ENCODE measurements around the gene REPIN1. TPM values are rescaled to one million over a fixed set of nuclear protein-coding genes. Genes with fewer than 3 reads are reported as not detected.
A peak's percentile ranks its signal among the peaks of the same experiment; 100 is the strongest.

Gene REPIN1
- total RNA-seq: 39.5 TPM
- polyA plus RNA-seq (ENCODE audit: insufficient read depth in 1 of 8, insufficient read length in 8 of 8, low replicate concordance in 1 of 8): 10 to 100 TPM; 61.0 to 88.6 (median 76.9) TPM
- long read RNA-seq, donor 1, transcript REPIN1-202 (1 exons, 2,876 nt): major isoform, 34 of 37 reads
- long read RNA-seq, donor 1, partial matches to known transcripts: 0 of 37 reads
- long read RNA-seq, donor 1, other reads (novel, unspliced or antisense): 0 of 37 reads
- long read RNA-seq, donor 2, transcript REPIN1-202 (1 exons, 2,876 nt): major isoform, 5 of 8 reads
- long read RNA-seq, donor 2, partial matches to known transcripts: 0 of 8 reads
- long read RNA-seq, donor 2, other reads (novel, unspliced or antisense): 0 of 8 reads
- long read RNA-seq, donor 3, transcript REPIN1-202 (1 exons, 2,876 nt): major isoform, 62 of 81 reads
- long read RNA-seq, donor 3, transcript REPIN1-203 (2 exons, 2,969 nt): minor isoform, 12 of 81 reads
- long read RNA-seq, donor 3, partial matches to known transcripts: 0 of 81 reads
- long read RNA-seq, donor 3, other reads (novel, unspliced or antisense): 0 of 81 reads
- long read RNA-seq, donor 4, transcript REPIN1-203 (2 exons, 2,969 nt): minor isoform, 5 of 49 reads
- long read RNA-seq, donor 4, transcript REPIN1-202 (1 exons, 2,876 nt): major isoform, 40 of 49 reads
- long read RNA-seq, donor 4, partial matches to known transcripts: 0 of 49 reads
- long read RNA-seq, donor 4, other reads (novel, unspliced or antisense): 0 of 49 reads
- long read RNA-seq, donor 5, transcript REPIN1-214 (3 exons, 2,058 nt): minor isoform, 7 of 142 reads
- long read RNA-seq, donor 5, transcript REPIN1-202 (1 exons, 2,876 nt): major isoform, 118 of 142 reads
- long read RNA-seq, donor 5, transcript REPIN1-203 (2 exons, 2,969 nt): minor isoform, 10 of 142 reads
- long read RNA-seq, donor 5, partial matches to known transcripts: 0 of 142 reads
- long read RNA-seq, donor 5, other reads (novel, unspliced or antisense): 0 of 142 reads
- long read RNA-seq, donor 6, transcript REPIN1-203 (2 exons, 2,969 nt): minor isoform, 14 of 121 reads
- long read RNA-seq, donor 6, transcript REPIN1-207 (2 exons, 1,064 nt): minor isoform, 8 of 121 reads
- long read RNA-seq, donor 6, transcript REPIN1-202 (1 exons, 2,876 nt): major isoform, 90 of 121 reads
- long read RNA-seq, donor 6, partial matches to known transcripts: 0 of 121 reads
- long read RNA-seq, donor 6, other reads (novel, unspliced or antisense): 0 of 121 reads
- long read RNA-seq, donor 7, transcript REPIN1-203 (2 exons, 2,969 nt): minor isoform, 6 of 75 reads
- long read RNA-seq, donor 7, transcript REPIN1-202 (1 exons, 2,876 nt): major isoform, 66 of 75 reads
- long read RNA-seq, donor 7, partial matches to known transcripts: 0 of 75 reads
- long read RNA-seq, donor 7, other reads (novel, unspliced or antisense): 0 of 75 reads
- long read RNA-seq, donor 8, transcript REPIN1-202 (1 exons, 2,876 nt): major isoform, 35 of 38 reads
- long read RNA-seq, donor 8, partial matches to known transcripts: 0 of 38 reads
- long read RNA-seq, donor 8, other reads (novel, unspliced or antisense): 0 of 38 reads
- long read RNA-seq, donor 9, transcript REPIN1-202 (1 exons, 2,876 nt): major isoform, 52 of 62 reads
- long read RNA-seq, donor 9, transcript REPIN1-203 (2 exons, 2,969 nt): minor isoform, 7 of 62 reads
- long read RNA-seq, donor 9, partial matches to known transcripts: 0 of 62 reads
- long read RNA-seq, donor 9, other reads (novel, unspliced or antisense): 0 of 62 reads
- long read RNA-seq, donor 10, transcript REPIN1-202 (1 exons, 2,876 nt): major isoform, 58 of 69 reads
- long read RNA-seq, donor 10, partial matches to known transcripts: 0 of 69 reads
- long read RNA-seq, donor 10, other reads (novel, unspliced or antisense): 0 of 69 reads
- long read RNA-seq, donor 11, transcript REPIN1-202 (1 exons, 2,876 nt): major isoform, 75 of 79 reads
- long read RNA-seq, donor 11, partial matches to known transcripts: 0 of 79 reads
- long read RNA-seq, donor 11, other reads (novel, unspliced or antisense): 0 of 79 reads

GRCh38 chr7:150368096-150368883 lies at the start of gene REPIN1:
Gene REPIN1, plus strand, starts transcription at chr7:150368822. Its CDS starts 890 bp downstream, at chr7:150369712.
- Histone ChIP-seq H3K27ac (ENCODE audit: low read length) (peak within 1 kb of the TSS; percentile 92), H3K4me3 (ENCODE audit: low read length) (peak within 1 kb of the TSS; percentile 90), H3K9me3 (replicated peaks; ENCODE audit: control insufficient read depth, low read depth, low read length) (no peaks in the 10 kb centered on the region), H3K4me1 (ENCODE audit: control insufficient read depth, insufficient read depth, low read length) (peaks cover 35% of the 10 kb centered on the region), H3K27me3 (ENCODE audit: control insufficient read depth, insufficient read depth, low read length) (no peaks in the 10 kb centered on the region), H3K36me3 (ENCODE audit: control insufficient read depth, insufficient read depth, low read length) (peaks cover 34% of the 10 kb centered on the region)
- WGBS (ENCODE audit: insufficient coverage): under 1% methylated on average over 84 of the region's 85 CpGs
- peak; percentile 97 for DNase-seq

GRCh38 chr7:150321788-150322113 lies 46.9 kb upstream of the REPIN1 start:
- DNase-seq: no peak
- Histone ChIP-seq H3K4me3 (ENCODE audit: low read length) (no peak overlapping the region), H3K27me3 (ENCODE audit: control insufficient read depth, insufficient read depth, low read length) (peaks cover 4% of the 10 kb centered on the region), H3K4me1 (ENCODE audit: control insufficient read depth, insufficient read depth, low read length) (peaks cover 22% of the 10 kb centered on the region), H3K36me3 (ENCODE audit: control insufficient read depth, insufficient read depth, low read length) (peaks cover 10% of the 10 kb centered on the region), H3K27ac (ENCODE audit: low read length) (no peak overlapping the region), H3K9me3 (replicated peaks; ENCODE audit: control insufficient read depth, low read depth, low read length) (no peaks in the 10 kb centered on the region)
- WGBS (ENCODE audit: insufficient coverage): 95% methylated on average over 2 of the region's 3 CpGs

GRCh38 chr7:150322114-150322832 lies 46.3 kb upstream of the REPIN1 start:
- no CpG with 5 or more reads among the region's 4 CpGs for whole genome bisulfite sequencing (ENCODE audit: insufficient coverage)
- no peaks in the 10 kb centered on the region for H3K9me3 ChIP-seq (replicated peaks; ENCODE audit: control insufficient read depth, low read depth, low read length)
- peak overlapping the region; percentile 69 for H3K4me3 ChIP-seq (ENCODE audit: low read length)
- H3K27ac ChIP-seq (ENCODE audit: low read length): no peak overlapping the region
- DNase-seq: no peak
- H3K27me3 ChIP-seq (ENCODE audit: control insufficient read depth, insufficient read depth, low read length): peaks cover 4% of the 10 kb centered on the region
- H3K4me1 ChIP-seq (ENCODE audit: control insufficient read depth, insufficient read depth, low read length): peaks cover 22% of the 10 kb centered on the region
- peaks cover 12% of the 10 kb centered on the region for H3K36me3 ChIP-seq (ENCODE audit: control insufficient read depth, insufficient read depth, low read length)

- 5% methylated on average over 76 of the region's 82 CpGs for WGBS (ENCODE audit: insufficient coverage)
- H3K27ac ChIP-seq (ENCODE audit: low read length): no peak within 1 kb of the TSS
- DNase-seq: peak; percentile 39
Measured at GRCh38 chr7:150322833-150323681, 45.6 kb upstream of the REPIN1 start, which contains the start of the genes ACTR3C and LRRC61. Gene ACTR3C, minus strand, starts transcription at chr7:150323545. Its CDS starts 28,249 bp downstream, at chr7:150295296. Gene LRRC61, plus strand, starts transcription at chr7:150323355. Its CDS starts 13,507 bp downstream, at chr7:150336862.

GRCh38 chr7:150323682-150324372 lies 44.8 kb upstream of the REPIN1 start:
- peak; percentile 18 for DNase-seq
- 11% methylated on average over 8 of the region's 16 CpGs for WGBS (ENCODE audit: insufficient coverage)
- Histone ChIP-seq H3K9me3 (replicated peaks; ENCODE audit: control insufficient read depth, low read depth, low read length) (no peaks in the 10 kb centered on the region), H3K27me3 (ENCODE audit: control insufficient read depth, insufficient read depth, low read length) (peaks cover 4% of the 10 kb centered on the region), H3K36me3 (ENCODE audit: control insufficient read depth, insufficient read depth, low read length) (peaks cover 12% of the 10 kb centered on the region), H3K27ac (ENCODE audit: low read length) (no peak overlapping the region), H3K4me1 (ENCODE audit: control insufficient read depth, insufficient read depth, low read length) (peaks cover 23% of the 10 kb centered on the region), H3K4me3 (ENCODE audit: low read length) (peak overlapping the region; percentile 69)

More at GRCh38 chr7:150322833-150323681, 45.6 kb upstream of the REPIN1 start, which contains the start of the genes ACTR3C and LRRC61:
- Histone ChIP-seq H3K4me1 (ENCODE audit: control insufficient read depth, insufficient read depth, low read length) (peaks cover 22% of the 10 kb centered on the region), H3K9me3 (replicated peaks; ENCODE audit: control insufficient read depth, low read depth, low read length) (no peaks in the 10 kb centered on the region), H3K4me3 (ENCODE audit: low read length) (peak within 1 kb of the TSS; percentile 69), H3K36me3 (ENCODE audit: control insufficient read depth, insufficient read depth, low read length) (peaks cover 12% of the 10 kb centered on the region), H3K27me3 (ENCODE audit: control insufficient read depth, insufficient read depth, low read length) (peaks cover 4% of the 10 kb centered on the region)

GRCh38 chr7:150324373-150324961 lies 44.2 kb upstream of the REPIN1 start:
- Histone ChIP-seq H3K27me3 (ENCODE audit: control insufficient read depth, insufficient read depth, low read length) (peaks cover 4% of the 10 kb centered on the region), H3K27ac (ENCODE audit: low read length) (no peak overlapping the region), H3K4me3 (ENCODE audit: low read length) (no peak overlapping the region), H3K36me3 (ENCODE audit: control insufficient read depth, insufficient read depth, low read length) (peaks cover 13% of the 10 kb centered on the region), H3K4me1 (ENCODE audit: control insufficient read depth, insufficient read depth, low read length) (peaks cover 29% of the 10 kb centered on the region), H3K9me3 (replicated peaks; ENCODE audit: control insufficient read depth, low read depth, low read length) (no peaks in the 10 kb centered on the region)
- WGBS (ENCODE audit: insufficient coverage): 28% methylated on average over 10 of the region's 12 CpGs
- peak; percentile 33 for DNase-seq
